Liver (tissue), 9 donors: ENCODE data around the gene CGNL1. TPM values are rescaled to one million over a fixed set of nuclear protein-coding genes. Genes with fewer than 3 reads are reported as not detected.
A peak's percentile ranks its signal among the peaks of the same experiment; 100 is the strongest.

Source experiments
- DNase-seq: peaks from one replicate; pipeline ENCODE4 v3.0.0-alpha.2; 2017; ENCODE audit warnings: low spot score
- H3K27ac ChIP-seq, 2 donors: one replicate each; pipeline ENCODE4 v1.7.0; 2013; ENCODE audit warnings: inconsistent platforms in 2 of 2, low read length in 2 of 2, control low read depth in 1 of 2, low read depth in 1 of 2, mild to moderate bottlenecking in 1 of 2
- H3K27me3 ChIP-seq, 4 donors: one replicate each; pipeline versions ENCODE4 v1.6.1 to v1.7.0; 2013; ENCODE audit warnings: low read length in 3 of 4, inconsistent platforms in 1 of 4, mild to moderate bottlenecking in 1 of 4, moderate library complexity in 1 of 4; ENCODE audit not compliant: control insufficient read depth in 4 of 4, insufficient read depth in 4 of 4
- H3K36me3 ChIP-seq, 4 donors: one replicate each; pipeline versions ENCODE4 v1.6.1 to v1.7.0; 2013; ENCODE audit warnings: low read length in 3 of 4, mild to moderate bottlenecking in 3 of 4, low read depth in 1 of 4, moderate library complexity in 1 of 4; ENCODE audit not compliant: control insufficient read depth in 4 of 4, insufficient read depth in 3 of 4
- H3K4me1 ChIP-seq, 4 donors: one replicate each; pipeline versions ENCODE4 v1.6.1 to v1.7.0; 2013; ENCODE audit warnings: low read length in 3 of 4, mild to moderate bottlenecking in 3 of 4, moderate library complexity in 1 of 4; ENCODE audit not compliant: control insufficient read depth in 4 of 4, insufficient read depth in 4 of 4
- H3K4me3 ChIP-seq, 3 donors: one replicate each; pipeline versions ENCODE4 v1.6.1 to v1.7.0; 2013; ENCODE audit warnings: low read length in 3 of 3, control low read depth in 1 of 3, low read depth in 1 of 3, mild to moderate bottlenecking in 1 of 3
- H3K9ac ChIP-seq, 2 donors: one replicate each; pipeline ENCODE4 v1.7.0; 2013; ENCODE audit warnings: low read length in 2 of 2, mild to moderate bottlenecking in 2 of 2, moderate library complexity in 2 of 2, control low read depth in 1 of 2, low read depth in 1 of 2
- H3K9me3 ChIP-seq, 4 donors: one replicate each; pipeline versions ENCODE4 v1.6.1 to v1.7.0; 2013; ENCODE audit warnings: low read length in 3 of 4; ENCODE audit not compliant: control insufficient read depth in 4 of 4
- ATF3 ChIP-seq: IDR thresholded peaks from 2 replicates; pipeline ENCODE4 v1.6.1; 2016; ENCODE audit warnings: antibody characterized with exemption
- EGR1 ChIP-seq, 2 donors: IDR thresholded peaks; 2 replicates each; pipeline ENCODE4 v1.6.1; 2016 to 2018; ENCODE audit warnings: antibody characterized with exemption in 2 of 2, low read depth in 2 of 2
- FOXA1 ChIP-seq: IDR thresholded peaks from 2 replicates; pipeline ENCODE4 v1.6.1; 2016; ENCODE audit warnings: antibody characterized with exemption
- FOXA2 ChIP-seq: IDR thresholded peaks from 2 replicates; pipeline ENCODE4 v1.6.1; 2016; ENCODE audit warnings: antibody characterized with exemption
- GABPA ChIP-seq, 2 donors: IDR thresholded peaks in 1 of 2; conservative IDR thresholded peaks in 1 of 2; 2 replicates each; pipeline ENCODE4 v1.6.1; 2016; ENCODE audit warnings: antibody characterized with exemption in 2 of 2, mild to moderate bottlenecking in 1 of 2, moderate library complexity in 1 of 2
- HNF4A ChIP-seq, 2 donors: conservative IDR thresholded peaks; 2 replicates each; pipeline ENCODE4 v1.6.1; 2016; ENCODE audit warnings: antibody characterized with exemption in 2 of 2, mild to moderate bottlenecking in 2 of 2
- HNF4G ChIP-seq: IDR thresholded peaks from 2 replicates; pipeline ENCODE4 v1.6.1; 2016; ENCODE audit warnings: antibody characterized with exemption
- JUND ChIP-seq, 2 donors: IDR thresholded peaks; 2 replicates each; pipeline ENCODE4 v1.6.1; 2016; ENCODE audit warnings: antibody characterized with exemption in 2 of 2
- NR2F2 ChIP-seq: IDR thresholded peaks from 2 replicates; pipeline ENCODE4 v1.6.1; 2016; ENCODE audit warnings: antibody characterized with exemption
- RAD21 ChIP-seq, 2 donors: IDR thresholded peaks; 2 replicates each; pipeline ENCODE4 v1.6.1; 2016; ENCODE audit warnings: antibody characterized with exemption in 2 of 2, mild to moderate bottlenecking in 2 of 2
- REST ChIP-seq: IDR thresholded peaks from 2 replicates; pipeline ENCODE4 v1.6.1; 2016; ENCODE audit warnings: antibody characterized with exemption, mild to moderate bottlenecking
- TAF1 ChIP-seq: conservative IDR thresholded peaks from 2 replicates; pipeline ENCODE4 v1.6.1; 2016; ENCODE audit warnings: antibody characterized with exemption, mild to moderate bottlenecking
- YY1 ChIP-seq: IDR thresholded peaks from 2 replicates; pipeline ENCODE4 v1.6.1; 2016; ENCODE audit warnings: antibody characterized with exemption, mild to moderate bottlenecking
- ZBTB33 ChIP-seq: IDR thresholded peaks from 2 replicates; pipeline ENCODE4 v1.6.1; 2016; ENCODE audit warnings: antibody characterized with exemption
- WGBS: extraction: QIAGEN DNeasy Blood & Tissue Kit; methylation state at CpG from one replicate; pipeline ENCODE4 v1.1.7; 2013; 5-methylcytosine and 5-hydroxymethylcytosine counted together
- polyA plus RNA-seq, 2 donors: library from polyadenylated mRNA; stranded (reverse) in 1 of 2; unstranded in 1 of 2; fragments of 200-250 nt in 1 of 2; fragments of >200 nt in 1 of 2; fragmentation: Nextera tagmentation in 1 of 2; extraction: Ambion mirVana in 1 of 2; gene quantifications; one replicate each; pipeline versions ENCODE4 v1.2.1 to v1.2.3, GENCODE V29; 2013 to 2015
- total RNA-seq, 2 donors: library from RNA; depleted of rRNA; stranded (reverse); fragments of >200 nt; gene quantifications; one replicate each; pipeline ENCODE4 v1.2.3, GENCODE V29; 2014
- donor health status: healthy.
- donor health status: healthy.
- donor health status: healthy.
- donor health status: healthy.
- donor health status: healthy.

CGNL1 gene
- total and polyA plus RNA-seq, 4 donors, result 12.0 to 31.9 (median 16.1) TPM

- TF ChIP-seq YY1, result no peak
- TF ChIP-seq NR2F2, result peak; percentile 45
- Histone ChIP-seq H3K27ac (peak overlapping the region in 1 of 2 donors; percentile 43), H3K27me3 (no peaks in the 10 kb centered on the region), H3K4me1 (peaks cover 6 to 52% (median 27%) of the 10 kb centered on the region in 4 donors), H3K36me3 (peaks cover 0 to 3% (median 0%) of the 10 kb centered on the region in 4 donors), H3K4me3 (no peak overlapping the region), H3K9me3 (no peaks in the 10 kb centered on the region), H3K9ac (no peak overlapping the region)
- no peak for DNase-seq
- WGBS, result 90% methylated on average over 15 of the region's 15 CpGs
Observed at GRCh38 chr15:57423599-57424140, 47.4 kb downstream of the CGNL1 start.

- no peak overlapping the region for H3K27ac ChIP-seq
- no peaks in the 10 kb centered on the region for H3K9me3 ChIP-seq
- 84% methylated on average over 6 of the region's 6 CpGs for WGBS
- no peaks in the 10 kb centered on the region for H3K27me3 ChIP-seq
- peaks cover 6 to 55% (median 27%) of the 10 kb centered on the region in 4 donors for H3K4me1 ChIP-seq
- peaks cover 0 to 3% (median 0%) of the 10 kb centered on the region in 4 donors for H3K36me3 ChIP-seq
- H3K4me3 ChIP-seq, result no peak overlapping the region
- DNase-seq, result no peak
- H3K9ac ChIP-seq, result no peak overlapping the region
- TF ChIP-seq FOXA2 (no peak), RAD21 (IDR thresholded peaks at IDR 0.05) (no peak), HNF4A (conservative IDR thresholded peaks at IDR 0.05) (no peak), REST (no peak), TAF1 (no peak), GABPA (IDR thresholded peaks at IDR 0.05 in 1 of 2, conservative IDR thresholded peaks at IDR 0.05 in 1 of 2) (no peak), HNF4G (no peak), JUND (IDR thresholded peaks at IDR 0.05) (no peak), YY1 (no peak)
Observed at GRCh38 chr15:57424628-57425405, 48.5 kb downstream of the CGNL1 start.

- Histone ChIP-seq H3K27me3 (no peaks in the 10 kb centered on the region), H3K4me1 (peaks cover 6 to 57% (median 26%) of the 10 kb centered on the region in 4 donors), H3K36me3 (peaks cover 0 to 3% (median 0%) of the 10 kb centered on the region in 4 donors), H3K4me3 (no peak overlapping the region), H3K27ac (no peak overlapping the region), H3K9me3 (no peaks in the 10 kb centered on the region), H3K9ac (no peak overlapping the region)
- TF ChIP-seq EGR1 (IDR thresholded peaks at IDR 0.05; ENCODE audit: low read depth in 2 of 2) (no peak), TAF1 (no peak), ATF3 (no peak), FOXA1 (no peak), ZBTB33 (no peak), HNF4G (no peak), YY1 (no peak)
- no peak for DNase-seq
- 61% methylated on average over 3 of the region's 3 CpGs for WGBS
Observed at GRCh38 chr15:57425842-57426241, 49.5 kb downstream of the CGNL1 start.
